GM18519 (cell line): ENCODE data around the gene LMTK2.

Experiments used
- ATAC-seq: cut with Tn5 transposase; IDR thresholded peaks from one replicate; pipeline ENCODE4 v1.9.1; 2021; ENCODE audit warnings: mild to moderate bottlenecking, moderate library complexity; ENCODE audit not compliant: unreplicated experiment, low FRiP score

Gene LMTK2

DNA sequence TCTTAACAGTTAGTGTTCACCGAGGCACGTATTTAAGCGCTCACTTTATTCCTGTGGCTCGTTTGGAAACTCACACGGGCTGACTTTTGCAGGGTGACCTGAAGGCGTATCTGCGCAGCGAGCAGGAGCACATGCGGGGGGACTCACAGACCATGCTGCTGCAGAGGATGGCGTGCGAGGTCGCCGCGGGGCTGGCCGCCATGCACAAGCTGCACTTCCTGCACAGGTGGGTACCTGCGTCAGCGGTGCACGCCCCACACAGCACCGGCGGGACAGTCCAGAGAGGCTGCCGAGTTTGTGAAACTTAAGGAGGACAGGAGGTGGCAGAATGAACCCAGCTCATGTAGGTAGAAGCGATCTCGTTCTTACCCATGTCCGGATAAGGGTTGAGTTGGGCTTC lies 64.8 kb downstream of the LMTK2 start:
- no peak for ATAC-seq

DNA sequence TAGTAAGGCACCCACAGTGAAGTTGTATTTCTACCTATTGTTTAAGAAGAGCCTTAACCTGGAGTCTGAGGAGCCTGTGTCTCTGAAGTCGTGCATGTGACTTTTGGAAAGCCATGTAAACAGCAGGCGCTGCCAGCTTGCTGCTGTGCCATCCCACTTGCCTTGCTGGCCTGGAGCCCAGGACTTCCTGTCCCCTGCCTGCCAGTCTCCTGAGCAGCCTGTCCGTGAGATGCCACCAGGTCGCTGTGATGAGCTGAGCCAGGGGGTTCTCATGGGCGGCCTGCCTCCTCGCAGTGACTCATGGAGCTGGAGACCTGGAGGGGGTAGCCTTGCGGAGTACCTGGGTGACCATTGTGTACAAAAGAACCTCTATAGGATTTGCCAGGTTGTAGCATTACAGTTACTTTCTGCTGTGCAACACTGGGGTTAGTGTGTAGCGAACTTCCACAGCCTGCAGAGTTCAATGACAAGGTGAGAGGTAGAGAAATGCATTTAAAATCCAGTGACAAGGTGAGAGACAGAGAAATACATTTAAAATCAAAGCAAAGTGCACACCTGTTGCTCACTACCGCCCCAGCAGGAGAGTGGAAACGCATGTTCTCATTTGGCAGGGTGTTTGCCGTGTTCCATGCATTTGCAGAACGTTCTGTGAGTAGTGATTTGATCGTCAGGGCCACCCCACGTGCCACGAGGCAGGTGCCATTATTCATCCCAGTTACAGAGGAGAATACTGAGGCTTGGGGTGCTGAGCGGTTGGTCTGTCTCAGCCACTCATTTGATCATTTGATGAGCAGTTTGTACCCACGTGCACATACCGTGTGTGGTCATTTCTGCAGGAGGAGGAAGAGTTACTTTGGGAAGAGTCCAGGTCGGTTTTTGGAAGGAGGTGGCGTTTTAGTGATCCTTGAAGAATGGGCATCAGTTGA lies 67.9 kb downstream of the LMTK2 start:
- ATAC-seq = no peak

DNA sequence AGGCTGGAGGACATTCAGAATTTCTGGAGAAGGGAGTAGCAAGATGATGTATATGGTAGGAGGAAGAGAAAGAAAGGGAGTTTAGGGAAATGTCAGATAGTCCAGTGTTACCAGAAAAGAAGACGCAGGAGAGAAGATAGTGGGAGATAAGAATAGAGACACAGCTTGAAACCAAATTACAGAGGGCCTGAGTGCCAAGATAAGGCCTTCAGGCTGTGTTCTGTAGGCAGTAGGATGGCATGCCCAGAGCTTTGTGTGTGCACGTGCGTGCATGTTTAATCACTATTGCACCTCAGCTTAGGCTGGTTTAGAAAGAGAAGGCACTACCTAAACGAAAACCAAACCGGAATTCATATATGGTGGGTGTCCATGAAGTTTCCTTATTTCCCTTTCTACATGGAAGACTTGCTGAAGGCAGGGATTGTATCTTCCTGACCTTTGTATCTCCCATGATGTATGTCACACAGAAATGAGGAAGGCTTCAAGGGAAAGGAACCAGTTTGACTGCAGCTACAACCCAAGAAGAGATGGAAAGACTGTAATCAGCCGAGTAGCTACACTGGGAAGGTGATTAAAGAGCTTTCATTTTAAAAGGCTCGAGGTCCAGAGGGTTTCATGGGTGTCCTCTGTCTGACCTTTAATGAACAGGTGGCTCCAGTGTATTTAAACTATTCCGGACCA lies 68.7 kb downstream of the LMTK2 start:
- ATAC-seq = no peak

DNA sequence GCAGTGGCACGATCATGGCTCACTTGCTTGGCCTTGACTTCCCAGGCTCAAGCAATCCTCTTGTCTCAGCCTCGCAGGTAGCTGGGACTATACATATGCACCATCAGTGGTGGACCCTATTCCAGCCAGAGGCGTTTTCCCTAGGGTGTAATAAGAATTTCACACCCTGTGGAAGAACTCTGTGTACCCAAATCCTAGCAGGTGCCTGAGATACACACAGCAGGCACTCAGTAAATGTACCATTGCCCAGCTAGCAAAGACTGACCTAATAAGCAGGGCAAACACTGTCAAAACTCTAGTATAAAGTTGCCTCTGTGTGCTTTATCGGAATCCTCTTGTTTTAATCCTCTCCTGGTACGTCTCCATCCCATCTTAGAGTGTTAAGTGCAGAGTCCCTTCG lies 70.9 kb downstream of the LMTK2 start:
- ATAC-seq = no peak

DNA sequence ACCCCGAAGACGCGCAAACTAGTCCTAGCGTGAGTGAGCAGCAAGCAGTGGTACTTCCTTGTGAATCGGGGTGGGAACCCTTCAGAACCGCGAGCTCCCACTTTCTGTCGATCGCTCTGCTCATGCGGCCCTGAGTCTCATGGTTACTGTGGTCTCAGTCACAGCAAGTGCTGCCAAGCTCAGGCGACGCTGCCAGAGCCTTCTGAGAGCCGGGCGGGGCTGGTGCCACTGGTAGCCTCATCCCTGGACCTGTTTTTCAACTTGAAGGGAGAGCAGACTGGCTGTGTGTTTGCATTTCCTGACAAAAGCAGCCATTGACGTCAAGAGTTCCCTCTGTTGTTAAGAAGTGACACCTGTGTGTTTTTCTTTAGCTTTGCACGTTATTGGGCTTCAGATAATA lies 71.7 kb downstream of the LMTK2 start:
- ATAC-seq = no peak

DNA sequence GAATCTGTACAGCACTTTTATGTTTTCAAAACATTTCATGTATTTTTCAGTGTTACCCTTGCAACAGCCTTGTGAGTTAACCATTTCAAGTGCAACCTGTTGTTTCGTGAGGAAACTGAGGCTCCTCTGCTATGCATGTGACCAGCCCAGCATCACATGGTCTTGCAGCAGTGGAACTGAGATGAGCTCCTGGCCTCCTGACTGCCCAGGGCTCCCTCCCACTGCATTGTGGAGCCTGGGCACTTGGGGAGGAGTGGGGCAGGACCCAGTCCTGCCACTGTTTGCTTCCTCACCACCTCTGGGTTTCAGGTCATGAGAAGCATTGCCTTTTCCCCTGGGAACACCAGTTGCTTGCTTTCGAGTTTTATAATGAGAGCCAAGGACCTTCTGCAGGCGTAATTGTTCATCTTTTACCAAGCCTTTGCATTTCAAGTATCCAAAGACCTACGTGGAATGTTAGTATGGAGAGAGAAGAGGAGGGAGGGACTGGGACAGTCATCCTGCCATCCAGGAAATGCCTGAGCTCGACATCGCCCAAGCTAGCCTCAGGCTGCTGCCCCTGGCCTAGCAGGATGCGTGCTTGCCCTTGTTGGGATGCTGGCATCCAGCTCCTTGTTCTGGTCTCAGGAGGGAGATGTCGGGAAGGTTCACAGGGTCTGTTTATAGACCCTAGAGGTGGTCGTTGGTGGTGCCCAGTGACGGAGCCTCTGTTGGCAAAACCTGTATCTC lies 72.3 kb downstream of the LMTK2 start:
- ATAC-seq = no peak

DNA sequence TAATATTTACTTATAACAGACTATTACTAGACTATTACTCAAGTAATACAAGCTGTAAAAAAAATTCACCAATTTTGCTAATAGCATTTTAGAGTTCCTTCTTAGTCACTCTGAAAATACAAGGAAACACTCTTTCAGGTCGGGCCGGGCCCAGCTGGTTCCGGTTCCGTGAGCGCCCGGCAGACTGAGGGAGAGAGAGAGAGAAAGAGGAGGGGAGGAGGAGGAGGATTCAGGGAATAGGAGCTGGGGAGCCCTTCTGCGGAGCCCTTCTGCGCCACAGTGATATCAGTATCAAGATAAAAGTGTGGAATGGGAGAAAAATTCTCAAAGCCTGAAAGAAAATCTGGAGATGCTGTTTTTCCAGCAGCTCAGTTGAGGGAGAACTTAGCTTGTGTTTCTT lies 74.1 kb downstream of the LMTK2 start:
- ATAC-seq = no peak

DNA sequence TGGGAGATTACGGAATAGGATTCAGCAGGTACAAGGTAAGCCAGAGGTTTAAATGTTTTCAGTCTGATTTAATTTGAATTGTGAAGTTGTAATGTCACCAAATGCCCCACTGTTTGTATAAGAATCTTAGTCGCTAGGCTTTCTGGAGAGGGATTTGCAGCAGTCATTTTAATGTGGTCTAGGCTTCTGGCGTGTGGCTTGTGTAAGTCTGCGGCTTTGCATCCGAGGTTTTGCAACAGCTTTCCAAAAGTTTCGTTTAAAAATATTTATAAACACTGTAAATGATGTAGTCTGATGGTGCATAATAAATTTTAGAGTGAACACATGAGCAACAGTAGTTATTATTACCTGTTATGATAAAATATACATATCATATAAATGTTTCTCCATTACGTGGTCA lies 78.4 kb downstream of the LMTK2 start:
- ATAC-seq = no peak

DNA sequence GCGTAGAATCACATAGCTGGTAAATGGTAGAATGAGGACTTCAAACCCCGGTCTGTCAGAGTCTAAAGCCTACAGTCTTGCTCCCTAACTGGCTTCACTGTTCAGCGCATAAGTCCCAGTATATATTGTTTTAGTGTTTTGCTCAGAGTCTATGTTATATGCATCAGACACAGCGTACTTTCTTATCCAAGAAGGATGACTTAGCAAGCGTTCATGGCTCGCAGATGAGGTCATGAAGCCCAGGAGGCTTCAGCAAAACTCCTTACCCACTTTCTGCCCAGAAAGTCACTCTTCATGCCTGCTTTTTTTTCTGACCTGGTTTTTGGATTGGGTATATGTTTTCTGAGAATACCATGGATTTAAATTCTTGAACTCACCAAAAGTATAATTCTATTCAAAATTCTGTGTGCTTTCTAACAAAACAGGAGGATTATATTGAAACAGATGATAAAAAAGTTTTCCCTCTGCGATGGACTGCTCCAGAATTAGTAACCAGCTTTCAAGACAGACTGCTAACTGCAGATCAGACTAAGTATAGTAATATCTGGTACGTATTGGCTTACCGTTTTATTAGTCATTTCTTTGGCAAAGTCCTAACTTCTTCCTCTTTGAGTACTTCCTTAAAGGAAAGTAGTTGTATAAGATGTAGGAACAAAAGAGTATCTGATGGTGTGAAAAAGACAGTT lies 79.9 kb downstream of the LMTK2 start:
- ATAC-seq = no peak

DNA sequence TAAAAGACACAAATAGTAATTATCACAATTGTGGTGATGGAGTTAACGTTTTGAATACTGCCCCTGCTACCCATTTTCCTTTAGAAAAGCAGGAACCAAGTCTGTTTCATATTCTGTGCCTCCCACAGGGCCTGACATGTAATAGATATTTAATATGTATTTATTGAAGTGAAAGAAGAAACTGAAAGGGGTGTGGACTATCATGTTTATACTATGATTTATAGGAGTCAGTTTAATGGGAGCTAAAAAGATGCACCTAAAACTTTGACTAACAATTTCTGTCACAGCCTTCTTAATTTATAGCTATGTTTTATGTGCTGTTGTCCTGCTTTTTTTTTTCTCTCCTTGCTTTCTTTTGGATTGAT lies 80.5 kb downstream of the LMTK2 start:
- ATAC-seq = no peak

DNA sequence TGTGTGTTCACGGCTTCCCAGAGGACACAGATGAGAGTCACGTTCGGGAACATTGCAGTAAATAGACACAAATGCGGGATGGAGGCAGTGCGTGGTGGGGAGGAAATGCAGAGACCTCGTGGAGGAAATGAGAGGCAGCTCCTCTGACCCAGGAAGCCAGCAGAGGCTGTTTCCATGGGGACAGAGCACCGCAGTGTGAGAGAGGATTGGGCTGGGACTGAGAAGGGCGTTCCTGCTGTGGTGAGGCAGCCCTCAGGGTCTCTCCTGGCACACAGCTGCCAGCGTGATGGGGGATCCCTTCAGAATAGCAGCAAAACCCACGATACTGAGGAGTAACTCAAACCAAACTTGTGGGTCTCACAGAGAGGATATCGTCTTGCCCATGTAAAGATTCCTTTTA lies 82.9 kb downstream of the LMTK2 start:
- ATAC-seq = no peak

DNA sequence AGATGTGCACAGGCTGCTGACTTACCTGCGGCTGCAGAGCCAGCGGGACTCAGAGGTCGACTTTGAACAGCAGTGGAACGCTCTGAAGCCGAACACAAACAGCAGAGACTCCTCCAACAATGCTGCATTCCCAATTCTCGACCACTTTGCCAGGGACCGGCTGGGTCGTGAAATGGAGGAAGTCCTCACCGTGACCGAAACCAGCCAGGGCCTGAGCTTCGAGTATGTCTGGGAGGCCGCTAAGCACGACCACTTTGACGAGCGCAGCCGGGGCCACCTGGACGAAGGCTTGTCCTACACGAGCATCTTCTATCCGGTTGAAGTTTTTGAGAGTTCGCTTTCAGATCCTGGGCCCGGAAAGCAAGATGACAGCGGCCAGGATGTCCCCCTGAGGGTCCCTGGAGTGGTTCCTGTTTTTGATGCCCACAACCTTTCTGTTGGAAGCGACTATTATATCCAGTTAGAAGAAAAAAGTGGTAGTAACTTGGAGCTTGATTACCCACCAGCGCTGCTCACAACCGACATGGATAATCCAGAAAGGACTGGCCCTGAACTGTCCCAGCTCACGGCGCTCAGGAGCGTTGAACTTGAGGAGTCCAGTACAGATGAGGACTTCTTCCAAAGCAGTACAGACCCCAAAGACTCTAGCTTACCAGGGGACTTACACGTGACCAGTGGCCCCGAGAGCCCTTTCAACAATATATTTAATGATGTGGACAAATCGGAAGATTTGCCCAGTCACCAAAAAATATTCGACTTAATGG lies 85.2 kb downstream of the LMTK2 start:
- ATAC-seq = no peak

DNA sequence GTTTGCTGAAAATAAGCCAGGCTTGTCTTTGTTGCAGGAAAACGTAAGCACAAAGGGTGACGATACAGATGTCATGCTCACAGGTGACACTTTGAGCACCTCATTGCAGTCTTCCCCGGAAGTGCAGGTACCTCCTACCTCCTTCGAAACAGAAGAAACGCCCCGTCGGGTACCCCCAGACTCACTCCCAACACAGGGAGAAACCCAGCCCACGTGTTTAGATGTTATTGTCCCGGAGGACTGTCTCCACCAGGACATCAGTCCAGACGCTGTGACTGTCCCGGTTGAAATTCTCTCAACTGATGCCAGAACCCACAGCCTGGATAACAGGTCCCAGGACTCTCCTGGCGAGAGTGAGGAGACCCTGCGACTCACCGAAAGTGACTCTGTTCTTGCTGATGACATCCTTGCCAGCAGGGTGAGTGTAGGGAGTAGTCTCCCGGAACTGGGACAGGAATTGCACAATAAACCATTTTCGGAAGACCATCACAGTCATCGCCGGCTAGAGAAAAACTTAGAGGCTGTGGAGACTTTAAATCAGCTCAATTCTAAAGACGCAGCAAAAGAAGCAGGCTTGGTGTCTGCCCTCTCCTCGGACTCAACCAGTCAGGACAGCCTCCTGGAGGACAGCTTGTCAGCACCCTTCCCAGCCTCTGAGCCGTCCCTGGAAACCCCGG lies 86.3 kb downstream of the LMTK2 start:
- no peak for ATAC-seq

DNA sequence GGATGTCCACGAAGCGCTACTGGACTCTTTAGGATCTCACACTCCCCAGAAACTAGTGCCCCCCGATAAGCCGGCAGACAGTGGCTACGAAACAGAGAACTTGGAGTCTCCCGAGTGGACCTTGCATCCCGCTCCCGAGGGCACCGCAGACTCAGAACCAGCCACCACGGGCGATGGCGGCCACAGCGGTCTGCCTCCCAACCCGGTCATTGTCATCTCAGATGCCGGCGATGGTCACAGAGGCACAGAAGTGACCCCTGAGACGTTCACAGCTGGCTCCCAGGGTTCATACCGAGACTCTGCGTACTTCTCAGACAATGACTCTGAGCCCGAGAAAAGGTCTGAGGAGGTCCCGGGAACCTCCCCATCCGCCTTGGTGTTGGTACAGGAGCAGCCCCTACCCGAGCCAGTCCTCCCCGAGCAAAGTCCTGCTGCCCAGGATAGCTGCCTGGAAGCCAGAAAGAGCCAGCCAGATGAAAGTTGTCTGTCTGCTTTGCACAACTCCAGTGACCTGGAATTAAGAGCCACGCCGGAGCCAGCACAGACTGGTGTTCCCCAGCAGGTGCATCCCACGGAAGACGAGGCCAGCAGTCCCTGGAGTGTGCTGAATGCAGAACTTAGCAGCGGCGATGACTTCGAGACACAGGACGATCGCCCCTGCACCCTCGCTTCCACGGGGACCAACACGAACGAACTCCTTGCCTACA lies 87.0 kb downstream of the LMTK2 start:
- no peak for ATAC-seq

DNA sequence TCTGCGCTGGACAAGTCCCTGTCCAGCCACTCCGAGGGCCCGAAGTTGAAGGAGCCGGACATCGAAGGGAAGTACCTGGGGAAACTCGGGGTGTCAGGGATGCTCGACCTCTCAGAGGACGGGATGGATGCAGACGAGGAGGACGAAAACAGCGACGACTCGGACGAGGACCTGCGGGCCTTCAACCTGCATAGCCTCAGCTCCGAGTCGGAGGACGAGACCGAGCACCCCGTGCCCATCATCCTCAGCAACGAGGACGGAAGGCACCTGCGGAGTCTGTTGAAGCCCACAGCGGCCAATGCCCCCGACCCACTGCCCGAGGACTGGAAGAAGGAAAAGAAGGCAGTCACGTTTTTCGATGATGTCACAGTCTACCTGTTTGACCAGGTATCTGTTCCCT lies 87.5 kb downstream of the LMTK2 start:
- no peak for ATAC-seq

DNA sequence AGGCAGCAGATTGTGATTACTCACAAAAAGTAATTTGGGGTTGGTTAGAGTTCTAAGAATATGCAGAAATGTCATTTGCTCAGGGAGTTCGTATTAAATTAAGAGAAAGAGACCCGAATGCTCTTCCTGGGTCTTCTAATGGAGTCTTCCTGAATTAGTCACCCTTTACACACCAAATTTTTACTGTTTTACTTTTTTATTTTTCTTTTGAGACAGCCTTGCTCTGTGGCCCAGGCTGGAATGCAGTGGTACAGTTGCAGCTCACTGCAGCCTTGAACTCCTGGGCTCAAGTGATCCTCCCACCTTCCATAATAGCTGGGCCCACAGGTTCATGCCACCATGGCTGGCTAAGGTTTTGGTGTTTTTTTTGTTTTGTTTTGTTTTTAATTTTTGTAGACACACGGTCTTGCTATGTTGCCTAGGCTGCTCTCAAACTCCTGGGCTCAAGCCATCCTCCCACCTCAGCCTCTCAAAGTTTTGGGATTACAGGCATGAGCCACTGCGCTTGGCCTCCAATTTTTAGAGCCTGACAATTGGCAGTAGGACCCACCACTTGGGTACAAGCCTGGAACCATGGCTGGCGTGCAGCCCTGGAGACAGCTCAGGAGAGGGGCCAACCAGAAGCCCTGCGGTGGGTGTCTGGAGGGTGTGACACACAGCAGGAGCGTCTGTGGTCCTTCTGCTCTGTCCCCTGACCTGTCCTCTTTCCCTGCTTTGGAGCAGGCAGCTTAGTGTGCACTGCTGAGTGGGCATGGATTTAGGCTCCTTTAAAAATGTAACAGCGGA lies 88.2 kb downstream of the LMTK2 start:
- no peak for ATAC-seq

DNA sequence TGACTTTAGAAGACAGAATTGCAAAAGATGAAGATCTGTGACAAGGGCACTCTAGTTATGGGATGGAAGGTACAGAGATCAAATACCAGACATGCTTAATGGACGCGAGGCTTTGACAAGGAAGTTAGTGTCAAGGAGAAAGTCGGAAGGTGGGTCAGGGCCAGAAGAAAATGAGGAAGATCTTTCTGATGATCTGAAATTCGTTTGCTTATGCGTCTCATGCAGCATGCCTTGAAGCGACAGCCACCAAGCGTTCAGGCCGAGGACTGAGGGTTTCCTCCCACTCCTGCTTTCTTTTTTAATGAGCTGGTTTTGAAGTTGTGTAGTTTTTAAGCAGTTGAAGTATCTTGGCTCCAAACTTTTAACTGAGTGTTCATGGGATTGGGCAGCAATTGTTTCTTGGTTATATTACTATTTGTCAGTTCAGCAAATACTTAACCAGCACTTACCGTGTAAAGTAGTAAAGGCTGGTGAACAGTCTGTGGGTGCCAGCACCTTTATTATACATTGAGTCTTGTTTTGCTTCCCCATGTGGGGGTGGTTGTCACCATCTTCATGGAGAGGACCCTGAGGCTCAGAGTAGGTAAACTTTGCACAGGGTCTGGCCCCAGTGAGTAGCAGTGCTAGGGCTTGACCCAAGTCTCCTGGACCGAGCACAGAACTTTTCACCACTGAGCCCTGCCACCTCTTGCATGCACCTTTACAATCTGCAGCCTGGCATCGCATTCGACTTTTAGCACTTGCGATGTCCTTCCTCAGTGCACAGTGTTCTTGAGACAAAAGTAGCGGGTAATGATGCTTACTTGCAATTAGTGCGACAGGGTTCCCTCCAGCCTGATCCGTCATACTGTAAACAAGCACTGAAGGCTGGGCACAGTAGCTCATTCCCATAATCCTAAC lies 90.3 kb downstream of the LMTK2 start:
- no peak for ATAC-seq
